Stimulated activated naive CD4-positive, alpha-beta T cell treated with Interleukin-2 at 50 U/mL for 16 hours (primary cell): Measurements from ENCODE around the gene PIP4K2C.

Experiments used
- DNase-seq: peaks from one replicate; lab custom pipeline; 2025; lab: John Stamatoyannopoulos, UW

PIP4K2C gene

DNA sequence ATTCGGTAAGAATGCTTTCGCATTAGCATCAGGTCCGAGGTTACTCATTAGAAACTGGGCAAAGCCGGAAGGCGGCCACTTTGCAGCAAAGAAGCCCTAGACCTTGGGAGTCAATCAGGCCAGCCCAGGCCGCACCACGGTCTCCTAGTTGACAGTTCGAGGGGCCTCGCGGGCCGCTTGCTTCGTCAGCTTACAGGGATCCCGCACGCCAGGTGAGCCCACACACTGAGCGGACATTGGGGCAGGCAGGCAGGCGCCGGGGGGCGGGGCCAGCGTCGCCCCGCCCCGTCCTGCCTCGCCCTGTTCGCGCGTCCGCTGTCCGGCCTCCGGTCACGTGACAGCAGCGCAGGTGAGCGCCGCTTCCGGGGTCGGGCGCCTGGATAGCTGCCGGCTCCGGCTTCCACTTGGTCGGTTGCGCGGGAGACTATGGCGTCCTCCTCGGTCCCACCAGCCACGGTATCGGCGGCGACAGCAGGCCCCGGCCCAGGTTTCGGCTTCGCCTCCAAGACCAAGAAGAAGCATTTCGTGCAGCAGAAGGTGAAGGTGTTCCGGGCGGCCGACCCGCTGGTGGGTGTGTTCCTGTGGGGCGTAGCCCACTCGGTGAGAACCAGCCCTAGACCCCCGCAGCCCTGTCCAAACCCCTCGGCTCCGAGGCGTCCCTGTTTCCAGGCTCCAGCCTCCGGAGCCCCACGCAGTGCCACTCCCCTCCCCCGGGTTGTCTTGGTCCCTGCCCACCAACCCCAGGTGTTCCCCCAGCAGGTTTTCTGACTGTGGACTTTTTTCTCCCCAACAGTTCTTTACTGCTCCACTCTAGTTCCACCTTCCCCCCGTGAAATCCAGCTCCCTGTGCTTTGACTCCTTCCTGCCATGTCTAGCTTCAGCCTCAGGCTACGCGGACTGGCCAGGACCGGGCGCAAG, at the start of gene PIP4K2C:
Gene PIP4K2C, plus strand, starts transcription at position 329 of the 918 bp plus-strand sequence. Its CDS starts 98 bp downstream, at position 427.
- DNase-seq: peak; percentile 77

DNA sequence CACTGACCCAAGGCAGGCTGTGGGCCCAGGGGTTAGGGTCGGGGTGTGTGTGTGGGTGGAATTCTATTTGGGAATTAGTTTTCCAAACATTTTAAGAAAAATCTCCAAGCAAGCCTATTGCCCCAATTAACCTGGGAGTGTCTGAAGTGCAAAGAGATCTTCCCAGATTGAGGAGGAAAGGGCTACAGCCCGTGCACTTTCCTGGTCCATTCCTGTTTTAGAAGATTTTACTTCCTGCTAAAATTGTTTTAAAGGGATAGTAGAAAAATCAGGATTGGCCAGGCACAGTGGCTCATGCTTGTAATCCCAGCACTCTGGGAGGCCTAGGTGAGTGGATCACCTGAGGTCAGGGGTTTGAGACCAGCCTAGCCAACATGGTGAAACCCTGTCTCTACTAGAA, 49.3 kb upstream of the PIP4K2C start:
- DNase-seq: no peak

DNA sequence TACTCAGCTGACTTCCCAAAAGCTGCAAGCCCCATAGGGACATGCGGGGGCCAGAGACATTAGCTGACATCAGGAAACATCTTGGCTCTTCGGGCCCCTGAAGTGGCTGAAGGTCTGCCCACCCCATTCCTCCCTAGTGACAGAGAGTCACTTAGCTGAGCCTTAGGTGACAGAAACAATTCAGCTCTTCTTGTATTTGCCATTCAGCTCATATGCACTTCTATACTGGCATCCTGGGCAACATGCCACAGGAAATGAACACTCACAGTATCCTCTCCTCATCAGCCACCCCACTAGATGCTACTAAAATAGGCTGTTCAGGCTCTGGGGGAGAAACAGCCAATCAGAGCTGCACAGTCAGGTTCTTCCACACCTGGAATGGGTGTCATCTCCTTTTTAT, 47.4 kb upstream of the PIP4K2C start:
- no peak for DNase-seq

DNA sequence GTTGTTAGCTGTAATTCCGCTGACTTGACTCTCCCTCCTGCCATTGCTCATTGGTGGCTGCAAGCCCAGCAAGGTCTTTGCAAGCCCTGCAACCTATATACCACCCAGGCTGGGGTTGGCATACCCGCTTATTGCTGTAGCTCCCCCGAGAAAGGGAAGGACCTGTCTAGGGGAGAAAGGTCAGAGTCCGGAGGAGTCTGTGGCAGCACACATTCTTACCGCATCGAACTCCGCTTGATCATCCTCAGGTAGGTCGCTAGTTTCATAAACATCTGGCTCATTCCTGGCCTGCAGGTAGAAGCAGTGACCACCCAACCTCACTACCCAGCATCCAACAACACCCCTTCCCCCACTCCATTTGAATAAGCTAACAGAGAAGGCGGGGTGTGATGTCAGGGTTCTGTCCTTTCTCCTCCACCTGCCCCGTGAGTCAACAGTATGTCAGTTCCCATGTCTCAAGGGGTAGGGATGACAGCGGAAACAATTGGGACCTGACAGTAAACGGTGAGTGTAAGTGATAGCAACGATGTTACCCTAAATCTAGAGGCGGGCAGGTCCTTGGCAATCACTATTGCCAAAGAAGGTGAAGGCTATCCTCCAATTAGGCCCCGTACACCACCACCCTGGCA, 45.1 kb upstream of the PIP4K2C start:
- DNase-seq: no peak

DNA sequence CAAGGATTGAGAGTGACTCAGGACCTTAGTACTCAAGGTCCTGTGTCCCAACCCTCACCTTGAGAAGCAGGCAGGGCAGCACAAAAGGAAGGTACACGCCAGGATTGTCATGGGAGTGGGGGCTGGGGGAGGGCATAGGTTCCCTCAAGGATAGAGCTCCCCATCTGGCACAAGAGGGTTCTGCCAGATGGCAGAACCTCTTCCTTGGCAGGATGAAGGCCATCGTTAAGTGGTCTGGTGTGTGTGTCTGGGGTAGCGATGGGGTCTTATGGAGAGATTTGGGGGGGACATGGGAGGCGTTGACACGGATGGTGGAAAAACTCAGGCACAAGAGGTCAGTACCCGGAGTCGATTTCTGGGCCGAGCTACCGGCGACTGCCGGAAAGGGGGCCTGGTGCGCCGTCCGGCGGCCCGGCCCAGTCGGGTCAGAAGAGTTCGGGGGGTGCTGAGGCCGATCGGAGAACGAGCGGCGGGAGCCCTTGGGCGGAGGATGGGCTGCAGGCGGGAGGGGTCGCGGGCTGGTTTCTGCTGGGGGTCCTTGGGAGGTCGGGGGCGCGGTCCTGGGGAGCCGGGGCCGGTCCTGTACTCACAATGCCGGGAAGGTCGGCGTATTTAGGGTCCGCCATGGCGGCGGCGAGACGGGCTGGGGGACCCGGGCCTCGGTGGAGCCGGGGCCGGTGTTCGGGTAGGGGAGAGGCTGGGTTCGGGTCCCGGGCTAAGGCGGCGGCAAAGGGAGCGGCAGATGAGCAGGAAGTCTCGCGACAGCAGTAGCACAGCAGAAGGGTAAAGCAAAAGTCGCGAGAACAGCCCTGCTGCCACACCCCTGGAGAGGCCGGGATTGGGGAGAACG, 44.3 kb upstream of the PIP4K2C start, which contains the start of gene DCTN2:
Gene DCTN2, minus strand, starts transcription at position 755 of the 850 bp plus-strand sequence. Its CDS starts 129 bp downstream, at position 626.
- peak; percentile 94 for DNase-seq

DNA sequence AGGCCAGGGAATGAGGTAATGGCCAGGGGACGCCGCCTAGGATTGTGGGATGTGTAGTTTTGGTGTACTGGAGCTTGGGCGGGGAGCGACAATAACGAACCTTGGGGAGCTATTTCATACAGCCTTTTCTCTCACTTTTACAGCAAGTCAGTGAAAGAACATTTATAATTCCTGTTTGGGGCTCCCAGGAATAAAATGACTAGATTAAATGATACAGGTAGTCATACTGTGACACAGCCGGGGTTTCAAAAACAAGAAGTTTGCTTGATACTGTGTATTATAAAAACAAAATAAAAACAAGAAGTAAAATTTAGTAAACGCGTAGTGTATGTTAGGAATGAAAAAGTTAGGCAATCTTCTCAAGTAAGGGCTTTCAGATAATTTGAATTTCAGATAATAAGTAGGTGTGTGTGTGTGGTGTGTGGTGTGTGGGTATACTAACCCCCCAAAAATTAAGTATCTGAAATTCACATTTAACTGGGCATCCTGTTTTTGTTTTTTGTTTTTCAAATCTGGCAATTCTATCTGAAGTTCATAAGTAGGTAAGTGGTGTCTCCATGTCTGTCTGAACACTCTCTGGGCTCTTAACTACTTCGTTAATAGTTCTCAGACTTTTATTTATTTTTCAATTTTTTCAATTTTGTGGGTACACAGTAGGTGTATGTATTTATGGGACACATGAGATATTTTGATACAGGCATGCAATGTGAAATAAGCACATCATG, 43.5 kb upstream of the PIP4K2C start:
- no peak for DNase-seq

DNA sequence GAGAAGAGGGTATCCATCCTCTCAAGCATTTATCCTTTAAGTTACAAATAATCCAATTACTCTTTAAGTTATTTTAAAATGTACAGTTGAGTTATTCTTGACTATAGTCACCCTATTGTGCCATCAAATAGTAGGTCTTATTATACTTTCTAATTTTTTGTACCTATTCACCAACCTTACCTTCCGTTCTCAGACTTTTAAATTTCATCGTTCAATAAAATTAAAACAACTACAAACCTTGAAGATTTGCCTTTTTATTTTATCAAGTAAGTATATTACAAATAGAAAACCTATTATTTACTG, 43.0 kb upstream of the PIP4K2C start:
- DNase-seq: no peak

DNA sequence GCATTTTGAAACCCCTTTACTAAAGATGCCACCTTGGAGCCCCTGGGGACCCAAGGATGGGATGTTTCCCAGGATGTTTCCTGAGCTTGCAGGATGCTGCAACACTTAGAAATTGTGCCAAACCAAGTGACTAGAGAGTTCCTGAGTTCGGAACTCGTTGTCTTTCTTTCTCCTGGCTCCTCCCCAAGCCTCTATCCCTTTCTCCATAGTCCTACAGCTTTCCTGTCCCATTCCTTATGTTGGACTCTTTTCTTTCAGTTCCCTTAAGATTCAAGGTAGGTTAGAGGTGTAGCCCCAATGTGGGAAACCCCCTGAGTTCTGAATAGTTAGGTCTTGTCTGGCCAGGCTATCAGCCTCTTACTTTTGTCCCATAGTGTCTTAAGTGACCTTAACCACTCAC, 42.5 kb upstream of the PIP4K2C start:
- no peak for DNase-seq

DNA sequence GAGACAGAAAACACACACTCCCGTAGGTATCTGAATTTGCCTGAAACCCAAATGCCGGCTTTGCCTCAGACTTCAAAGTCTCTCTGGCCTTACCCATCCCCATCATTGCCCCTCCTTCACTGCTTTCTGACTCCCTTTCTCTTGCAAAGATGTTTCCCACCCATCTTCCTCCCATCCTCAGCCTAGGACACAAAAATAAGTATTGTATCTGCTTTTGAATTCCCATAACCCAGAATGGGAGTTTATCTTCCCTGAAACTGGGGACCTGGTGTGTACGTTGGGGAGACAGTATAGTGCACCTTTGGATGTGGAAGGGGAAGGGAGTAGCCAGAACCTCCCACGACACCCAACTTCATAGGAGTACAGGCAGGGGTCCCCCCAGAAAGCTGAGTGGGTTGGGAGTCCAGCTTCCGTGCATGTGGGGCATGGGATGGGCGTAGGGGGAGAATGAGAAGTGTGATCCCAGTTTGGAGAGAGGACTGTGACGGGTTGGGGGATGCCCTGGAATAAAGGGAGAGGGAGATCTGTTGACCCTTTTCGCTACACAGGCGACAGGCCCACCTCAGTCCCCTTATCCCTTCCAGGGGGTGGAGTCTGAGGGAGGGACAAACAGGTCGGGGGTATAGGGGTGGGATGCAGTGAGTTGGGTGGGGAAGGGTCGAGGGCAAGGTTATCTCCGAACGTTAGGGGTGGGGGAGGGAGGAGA, 41.6 kb upstream of the PIP4K2C start:
- no peak for DNase-seq

DNA sequence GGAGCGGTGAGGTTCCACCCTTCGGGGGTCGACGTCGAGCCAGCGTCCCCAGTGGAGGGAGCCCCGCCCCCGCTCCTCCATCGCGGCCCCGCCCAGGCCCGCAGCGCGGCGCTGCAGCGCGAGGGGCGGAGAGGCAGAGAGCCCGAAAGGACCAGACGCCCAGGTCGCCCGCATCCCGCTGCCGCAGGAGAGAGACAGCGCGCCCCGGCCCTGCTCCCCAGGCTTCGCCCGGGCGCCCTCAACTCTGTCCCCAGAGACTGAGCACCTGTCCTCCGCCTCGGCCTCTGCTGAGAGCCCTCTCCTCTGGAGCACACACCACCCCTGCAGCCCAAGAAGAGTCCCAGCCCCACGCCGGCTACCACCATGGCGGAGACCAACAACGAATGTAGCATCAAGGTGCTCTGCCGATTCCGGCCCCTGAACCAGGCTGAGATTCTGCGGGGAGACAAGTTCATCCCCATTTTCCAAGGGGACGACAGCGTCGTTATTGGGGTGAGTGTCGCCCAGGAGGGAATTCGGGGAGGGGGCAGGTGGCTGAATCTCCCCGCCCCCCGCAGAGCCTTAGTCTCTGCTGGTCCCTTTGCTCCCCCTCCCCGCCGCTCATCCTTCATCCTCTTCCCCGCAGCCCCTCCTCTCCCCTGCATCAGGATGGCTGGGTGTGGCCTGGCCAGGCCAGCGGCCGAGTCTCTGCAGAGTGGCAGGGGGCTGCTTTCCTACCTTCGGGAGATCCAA, 40.9 kb upstream of the PIP4K2C start, which contains the start of gene KIF5A:
Gene KIF5A, plus strand, starts transcription at position 136 of the 732 bp plus-strand sequence. Its CDS starts 228 bp downstream, at position 364.
- peak; percentile 22 for DNase-seq

DNA sequence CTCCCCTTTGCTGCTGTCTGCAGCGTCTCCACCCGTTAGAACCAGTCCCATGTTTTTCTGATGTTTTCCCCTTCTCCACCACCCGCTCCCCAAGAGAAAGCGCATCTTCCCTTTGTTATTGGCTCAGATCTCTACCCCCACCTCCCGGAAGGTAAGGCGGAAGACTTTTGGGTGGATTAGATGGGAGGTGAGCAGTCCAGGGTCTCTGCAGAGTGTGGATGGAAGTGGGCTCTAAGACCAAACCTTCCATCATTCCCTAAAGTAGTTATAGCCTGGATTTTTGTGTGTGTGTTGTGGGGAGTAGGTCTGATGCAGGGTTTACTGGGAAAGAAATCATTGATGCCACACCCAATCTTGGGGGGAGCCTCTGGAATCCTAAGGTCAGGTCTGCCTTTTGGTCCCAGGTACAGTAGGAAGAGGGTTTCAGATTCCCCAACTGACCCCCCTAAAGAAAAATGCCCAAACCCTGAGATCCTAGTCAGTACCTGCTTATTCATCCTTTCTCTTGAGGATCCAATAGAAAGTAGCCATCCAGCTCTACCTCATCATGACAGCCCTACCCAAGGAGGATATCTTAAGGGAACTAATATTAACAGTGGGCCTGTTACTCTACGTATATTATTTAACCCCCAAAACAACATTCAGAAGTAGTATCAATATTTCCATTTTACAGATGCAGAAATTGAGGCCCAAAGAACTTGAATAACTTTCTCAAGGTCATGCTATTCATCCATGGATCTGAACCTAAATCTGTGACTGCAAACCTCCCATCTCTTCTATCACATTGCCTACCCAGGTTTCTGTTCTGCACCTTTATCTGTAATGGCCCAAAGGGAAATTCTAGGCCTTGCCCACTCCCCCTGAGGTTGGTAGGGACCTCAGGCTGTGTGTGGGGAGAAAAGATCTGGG, 40.1 kb upstream of the PIP4K2C start:
- DNase-seq: no peak

DNA sequence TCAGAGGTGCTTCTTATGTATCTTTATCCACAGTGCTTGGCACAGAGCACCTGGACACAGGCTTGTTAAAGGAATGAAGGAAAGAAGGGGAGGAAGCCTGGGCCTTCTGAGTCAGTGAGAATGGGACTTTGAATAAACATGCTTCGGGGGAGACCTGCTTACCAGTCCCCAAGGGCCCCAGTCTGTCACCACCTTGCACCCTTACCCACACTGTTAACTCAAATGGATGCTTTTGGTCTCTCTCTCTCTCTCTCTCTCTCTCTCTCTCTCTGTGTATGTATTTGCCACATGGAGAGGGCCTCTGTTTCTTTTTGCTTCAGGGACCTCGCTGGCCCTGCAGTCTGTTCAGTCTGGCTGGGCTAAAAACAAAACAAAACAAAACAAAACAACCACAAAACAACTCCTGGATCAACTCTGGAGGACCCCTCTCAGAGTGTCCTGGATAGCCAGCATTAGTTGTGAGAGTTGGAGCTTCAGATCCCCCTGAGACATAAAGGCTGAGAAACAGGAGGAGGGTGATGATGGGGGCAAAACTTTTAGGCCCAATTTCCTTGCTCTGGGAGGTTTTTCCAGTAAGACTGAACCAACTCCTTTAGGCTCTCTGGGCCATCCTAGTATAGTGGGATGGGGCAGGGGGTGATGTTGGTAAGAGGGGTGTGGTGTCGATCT, 39.2 kb upstream of the PIP4K2C start:
- DNase-seq: no peak

DNA sequence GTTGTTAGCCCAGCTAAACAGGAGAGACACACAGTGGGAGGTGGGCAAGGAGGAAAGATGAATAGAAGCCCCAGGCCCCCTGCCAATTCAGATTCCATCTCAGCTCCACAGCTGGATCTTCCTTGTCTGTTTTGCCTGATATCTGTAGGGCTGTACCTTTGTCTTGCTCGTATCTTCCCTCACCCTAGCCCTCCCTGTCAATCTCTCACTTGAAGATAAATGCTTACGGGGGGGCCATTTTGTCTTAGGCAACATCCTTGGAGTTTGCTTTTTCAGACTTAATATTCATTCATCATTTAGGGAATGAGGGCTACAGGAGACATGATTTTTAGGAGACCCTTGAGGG, 38.7 kb upstream of the PIP4K2C start:
- DNase-seq: no peak

DNA sequence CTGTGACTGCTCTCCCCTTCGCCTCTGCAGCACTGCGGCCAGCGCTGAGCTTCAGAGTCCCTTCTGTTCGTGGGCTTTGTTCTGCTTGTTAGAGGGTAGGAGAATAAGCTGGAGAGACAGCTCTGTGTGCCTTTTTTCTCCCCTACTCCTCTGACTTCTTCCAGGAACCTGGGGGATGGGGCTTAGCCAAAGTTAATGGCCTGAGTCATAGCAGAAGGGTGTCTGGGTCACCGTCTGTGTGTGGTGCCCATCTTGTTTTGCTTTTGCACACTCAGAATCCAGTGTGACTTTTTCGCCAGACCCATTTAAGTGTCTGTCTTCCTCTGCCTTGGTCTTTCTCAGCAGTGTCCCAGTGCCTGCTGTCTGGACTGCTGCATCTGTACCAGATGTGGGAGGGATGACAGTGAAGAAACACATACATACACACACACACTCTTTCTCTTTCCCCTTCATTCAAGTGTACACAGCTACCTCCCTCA, 38.1 kb upstream of the PIP4K2C start:
- DNase-seq: no peak

DNA sequence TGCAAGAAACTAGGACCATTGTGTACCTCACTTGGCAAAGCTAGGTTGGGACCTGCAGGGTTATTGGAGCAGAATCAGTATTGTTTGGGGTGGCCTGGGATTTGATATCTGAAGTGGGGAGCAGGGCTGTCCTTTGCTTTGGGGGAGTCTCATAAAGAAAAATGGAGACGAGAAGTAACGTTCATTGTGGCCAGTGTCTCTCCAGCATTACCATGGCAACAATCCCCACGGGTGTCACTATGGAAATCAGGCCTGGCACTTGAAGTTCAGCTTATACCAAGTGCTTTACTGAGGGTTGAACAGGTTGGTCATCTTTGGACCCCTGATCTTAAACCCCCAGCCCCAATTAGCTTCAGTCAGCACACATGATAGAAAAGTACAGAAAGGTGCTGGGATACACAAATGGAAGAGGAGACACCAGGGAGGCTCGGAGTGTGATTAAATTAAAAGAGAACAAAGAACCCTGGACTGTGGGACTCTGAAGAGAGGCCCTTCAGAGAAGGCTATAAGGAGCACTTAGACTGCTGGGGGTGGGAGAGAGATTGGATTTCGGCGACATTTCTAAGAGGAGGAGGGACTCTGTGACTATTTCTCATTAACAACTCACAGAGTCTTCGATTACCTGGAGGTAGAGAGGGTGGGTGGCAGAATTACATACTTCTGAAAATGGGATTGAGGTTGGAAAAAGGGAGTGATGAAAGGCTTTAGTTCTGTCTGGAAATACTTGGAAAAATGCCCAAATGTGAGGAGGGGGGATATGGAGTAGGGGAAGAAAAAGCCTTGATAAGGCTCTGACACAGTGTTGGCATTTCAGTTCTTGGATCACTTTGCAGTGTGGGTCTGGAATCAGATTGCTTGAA, 37.4 kb upstream of the PIP4K2C start:
- no peak for DNase-seq

DNA sequence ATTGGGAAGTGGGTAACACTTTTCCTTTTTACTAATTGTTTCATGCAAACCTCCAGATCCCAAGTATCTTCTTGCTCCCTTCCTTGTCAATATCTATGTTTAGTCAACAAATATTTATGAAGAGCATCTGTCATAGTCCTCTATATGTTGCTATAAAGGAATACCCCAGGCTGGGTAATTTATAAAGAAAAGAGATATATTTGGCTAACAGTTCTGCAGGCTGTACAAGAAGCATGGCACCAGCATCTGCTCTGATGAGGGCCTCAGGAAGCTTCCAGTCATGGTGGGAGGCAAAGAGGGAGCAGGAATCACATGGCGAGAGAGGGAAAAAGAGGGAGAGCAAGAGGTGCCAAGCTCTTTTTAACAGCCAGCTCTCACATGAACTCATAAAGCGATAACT, 36.5 kb upstream of the PIP4K2C start:
- no peak for DNase-seq

DNA sequence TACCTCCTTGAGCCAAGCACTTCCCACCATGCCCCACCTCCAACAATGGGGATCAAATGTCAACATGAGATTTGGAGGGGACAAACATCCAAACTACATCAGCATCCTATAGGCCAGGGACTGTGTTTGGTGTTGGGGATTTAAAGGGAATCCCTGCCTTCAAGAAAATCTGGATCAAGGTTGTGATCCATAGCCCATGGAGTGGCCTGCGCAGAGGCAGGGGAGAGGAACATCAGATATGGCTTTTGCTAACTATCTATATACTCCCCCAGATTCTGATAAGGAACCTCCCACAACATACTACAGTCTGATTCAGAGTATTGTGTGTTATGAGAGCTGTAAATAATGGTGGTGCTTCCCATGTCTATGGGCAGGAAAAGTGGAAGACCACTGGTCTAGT, 36.1 kb upstream of the PIP4K2C start:
- DNase-seq: no peak

DNA sequence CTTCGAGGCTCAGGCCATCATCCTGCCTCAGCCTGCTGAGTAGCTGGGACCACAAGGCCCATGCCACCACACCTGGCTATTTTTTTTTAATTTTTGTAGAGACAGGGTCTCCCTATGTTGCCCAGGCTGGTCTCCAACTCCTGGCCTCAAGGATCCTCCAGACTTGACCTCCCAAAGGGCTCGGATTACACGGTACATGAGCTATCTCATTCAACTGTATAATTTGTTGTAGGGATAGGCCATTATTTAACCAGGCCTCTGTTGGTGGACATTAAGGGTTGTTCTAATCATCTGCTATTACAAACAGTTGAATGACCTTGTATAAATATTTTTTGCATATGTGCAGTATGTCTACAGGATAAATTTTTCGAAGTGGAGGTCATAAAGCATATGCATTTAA, 32.1 kb upstream of the PIP4K2C start:
- no peak for DNase-seq
